KMS-11 (cell line): ENCODE results near the gene LEMD3.

ENCODE experiments used
- H2AFZ ChIP-seq: fragments of 200-600 bp; sonication (generic); 2 replicates; pipeline ENCODE4 v1.6.1; 2016; ENCODE audit warnings: antibody characterized with exemption, mixed run types, low read depth
- H3K27ac ChIP-seq: fragments of 200-600 bp; sonication (generic); 2 replicates; pipeline ENCODE4 v1.6.1; 2016; ENCODE audit warnings: mild to moderate bottlenecking, mixed run types
- H3K27me3 ChIP-seq: fragments of 200-600 bp; sonication (generic); 2 replicates; pipeline ENCODE4 v1.6.1; 2017; ENCODE audit warnings: mild to moderate bottlenecking, low read depth, mixed run types, moderate library complexity; ENCODE audit not compliant: insufficient read depth
- H3K36me3 ChIP-seq: fragments of 200-600 bp; sonication (generic); 2 replicates; pipeline ENCODE4 v1.6.1; 2017; ENCODE audit warnings: mild to moderate bottlenecking, mixed run types; ENCODE audit not compliant: insufficient read depth
- H3K4me1 ChIP-seq: fragments of 200-600 bp; sonication (generic); 2 replicates; pipeline ENCODE4 v1.6.1; 2016; ENCODE audit warnings: mild to moderate bottlenecking, low read depth, mixed run types; ENCODE audit not compliant: poor library complexity, severe bottlenecking
- H3K4me2 ChIP-seq: fragments of 200-600 bp; sonication (generic); 2 replicates; pipeline ENCODE4 v1.7.0; 2016; ENCODE audit warnings: mild to moderate bottlenecking, mixed run types
- H3K4me3 ChIP-seq: fragments of 200-600 bp; sonication (generic); IDR thresholded peaks from 2 replicates; pipeline ENCODE4 v1.6.1; 2017; ENCODE audit warnings: low read depth, low read length, mixed read lengths; ENCODE audit not compliant: insufficient read depth
- H3K79me2 ChIP-seq: fragments of 200-600 bp; sonication (generic); 2 replicates; pipeline ENCODE4 v1.6.1; 2016; ENCODE audit warnings: low read depth, mixed run types; ENCODE audit not compliant: insufficient read depth
- H3K9ac ChIP-seq: fragments of 200-600 bp; sonication (generic); 2 replicates; pipeline ENCODE4 v1.6.1; 2016; ENCODE audit warnings: mild to moderate bottlenecking, mixed run types
- H4K20me1 ChIP-seq: fragments of 200-600 bp; sonication (generic); 2 replicates; pipeline ENCODE4 v1.6.1; 2016; ENCODE audit warnings: mild to moderate bottlenecking, mixed run types; ENCODE audit not compliant: insufficient read depth
- TF ChIP-seq, protein P1 (sequence below): fragments of 200-600 bp; sonication (generic); conservative IDR thresholded peaks from 2 replicates; pipeline ENCODE4 v1.6.1; 2017; ENCODE audit warnings: low read depth, mild to moderate bottlenecking, antibody characterized with exemption, low read length, moderate library complexity, mixed read lengths

LEMD3 gene

DNA sequence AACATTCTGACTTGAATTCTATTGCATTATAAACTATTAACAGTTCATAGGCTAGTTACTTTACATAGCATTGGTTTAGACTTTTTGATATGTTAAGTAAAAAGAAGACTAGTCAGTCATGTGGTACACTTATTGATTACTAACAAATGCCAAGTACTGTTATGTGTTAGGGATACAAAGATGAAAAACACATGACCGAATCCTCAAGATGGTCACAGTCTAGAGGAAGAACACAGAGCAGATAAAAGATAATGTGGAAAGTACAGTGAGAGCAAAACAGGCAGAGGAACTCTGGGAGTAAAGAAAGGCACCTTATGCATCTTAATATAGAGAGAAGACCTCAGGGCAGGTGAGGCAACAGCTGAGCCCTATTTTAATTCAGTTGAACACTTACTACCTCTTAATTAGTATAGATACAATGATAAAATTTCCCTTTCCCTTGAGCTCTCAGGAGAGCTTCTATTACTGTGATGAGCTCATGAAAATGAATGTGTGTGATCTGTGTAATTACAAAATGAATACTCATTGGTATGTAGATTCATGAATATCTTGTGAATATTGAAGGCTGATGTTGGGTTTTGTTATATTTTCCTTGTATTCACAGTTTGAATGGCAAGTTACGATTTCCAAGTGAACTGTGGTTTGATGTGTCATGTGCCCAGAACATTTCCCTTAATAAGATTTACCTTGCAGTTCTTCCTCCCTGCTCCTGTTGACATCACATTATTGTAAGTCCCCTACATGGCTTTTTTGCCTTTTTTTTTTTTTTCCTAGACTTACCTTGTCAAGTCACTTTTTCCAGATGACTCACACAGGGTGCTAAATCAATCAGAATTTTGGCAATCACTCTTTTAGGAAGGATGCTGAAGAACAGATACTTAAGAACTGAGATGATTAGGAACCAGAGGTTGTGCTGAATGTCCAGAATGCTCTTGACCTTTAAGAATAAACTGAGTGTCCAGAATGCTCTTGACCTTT is 79.6 kb downstream of the LEMD3 start:
- Histone ChIP-seq H3K79me2 (no peaks in the 10 kb centered on the region), H2AFZ (no peak overlapping the region), H3K9ac (no peak overlapping the region), H3K4me1 (no peaks in the 10 kb centered on the region), H3K27me3 (no peaks in the 10 kb centered on the region), H3K4me2 (no peak overlapping the region), H4K20me1 (no peaks in the 10 kb centered on the region), H3K4me3 (no peak overlapping the region), H3K27ac (no peak overlapping the region), H3K36me3 (peaks cover 7% of the 10 kb centered on the region; the same call in 1 of the 2 replicates)
- TF ChIP-seq, protein P1, sequence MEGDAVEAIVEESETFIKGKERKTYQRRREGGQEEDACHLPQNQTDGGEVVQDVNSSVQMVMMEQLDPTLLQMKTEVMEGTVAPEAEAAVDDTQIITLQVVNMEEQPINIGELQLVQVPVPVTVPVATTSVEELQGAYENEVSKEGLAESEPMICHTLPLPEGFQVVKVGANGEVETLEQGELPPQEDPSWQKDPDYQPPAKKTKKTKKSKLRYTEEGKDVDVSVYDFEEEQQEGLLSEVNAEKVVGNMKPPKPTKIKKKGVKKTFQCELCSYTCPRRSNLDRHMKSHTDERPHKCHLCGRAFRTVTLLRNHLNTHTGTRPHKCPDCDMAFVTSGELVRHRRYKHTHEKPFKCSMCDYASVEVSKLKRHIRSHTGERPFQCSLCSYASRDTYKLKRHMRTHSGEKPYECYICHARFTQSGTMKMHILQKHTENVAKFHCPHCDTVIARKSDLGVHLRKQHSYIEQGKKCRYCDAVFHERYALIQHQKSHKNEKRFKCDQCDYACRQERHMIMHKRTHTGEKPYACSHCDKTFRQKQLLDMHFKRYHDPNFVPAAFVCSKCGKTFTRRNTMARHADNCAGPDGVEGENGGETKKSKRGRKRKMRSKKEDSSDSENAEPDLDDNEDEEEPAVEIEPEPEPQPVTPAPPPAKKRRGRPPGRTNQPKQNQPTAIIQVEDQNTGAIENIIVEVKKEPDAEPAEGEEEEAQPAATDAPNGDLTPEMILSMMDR = no peak

DNA sequence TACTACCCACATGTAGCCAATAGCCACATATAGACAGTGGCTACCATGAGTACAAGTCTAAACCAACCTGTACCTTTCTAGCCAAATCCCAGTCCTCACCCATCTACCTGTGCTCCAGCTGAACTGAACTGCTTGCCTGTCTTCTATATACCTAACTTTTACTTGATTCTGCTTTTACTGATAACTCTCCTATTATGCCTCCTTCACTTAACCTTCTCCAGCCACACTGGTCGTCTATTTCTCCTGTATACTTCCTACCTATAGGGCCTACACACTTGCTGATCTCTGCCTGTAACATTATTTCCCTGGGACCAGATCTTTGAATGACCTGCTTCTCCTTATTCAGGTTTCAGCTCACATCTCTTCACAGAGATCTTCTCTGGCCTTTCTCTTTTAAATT is 83.1 kb downstream of the LEMD3 start:
- no peaks in the 10 kb centered on the region for H3K79me2 ChIP-seq
- no peaks in the 10 kb centered on the region for H3K27me3 ChIP-seq
- TF ChIP-seq, protein P1 = no peak
- H3K9ac ChIP-seq = no peak overlapping the region
- H3K4me3 ChIP-seq = no peak overlapping the region
- no peak overlapping the region for H3K4me2 ChIP-seq
- H3K4me1 ChIP-seq = no peaks in the 10 kb centered on the region
- no peak overlapping the region for H2AFZ ChIP-seq
- H3K27ac ChIP-seq = no peak overlapping the region
- H3K36me3 ChIP-seq = 0 out of 2 replicates have a peak, but pooled peaks cover under 1% of the 10 kb centered on the region
- H4K20me1 ChIP-seq = no peaks in the 10 kb centered on the region

DNA sequence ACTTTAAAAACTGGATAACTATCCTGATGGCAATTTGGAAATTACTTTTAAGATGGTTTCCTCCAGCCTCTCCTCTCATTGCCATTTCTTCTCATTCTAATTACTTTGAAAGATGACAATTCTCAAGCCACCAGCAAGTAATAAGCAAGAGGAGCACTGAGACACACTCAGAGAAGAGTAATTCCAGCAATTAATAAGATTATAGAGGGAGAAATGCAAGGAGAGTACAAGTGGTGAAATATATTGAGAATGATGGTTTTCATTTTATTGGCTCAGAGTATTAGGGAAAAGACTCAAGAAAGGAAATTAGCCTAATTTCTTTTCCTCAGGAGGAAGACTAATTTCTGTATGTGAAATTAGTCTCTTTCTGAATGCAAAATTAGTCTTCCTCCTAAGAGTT is 88.6 kb downstream of the LEMD3 start:
- TF ChIP-seq, protein P1 = no peak
- Histone ChIP-seq H3K36me3 (no peaks in the 10 kb centered on the region), H3K4me1 (no peaks in the 10 kb centered on the region), H2AFZ (no peak overlapping the region), H3K27me3 (no peaks in the 10 kb centered on the region), H4K20me1 (no peaks in the 10 kb centered on the region), H3K27ac (no peak overlapping the region), H3K4me3 (no peak overlapping the region), H3K79me2 (no peaks in the 10 kb centered on the region), H3K4me2 (no peak overlapping the region), H3K9ac (no peak overlapping the region)

DNA sequence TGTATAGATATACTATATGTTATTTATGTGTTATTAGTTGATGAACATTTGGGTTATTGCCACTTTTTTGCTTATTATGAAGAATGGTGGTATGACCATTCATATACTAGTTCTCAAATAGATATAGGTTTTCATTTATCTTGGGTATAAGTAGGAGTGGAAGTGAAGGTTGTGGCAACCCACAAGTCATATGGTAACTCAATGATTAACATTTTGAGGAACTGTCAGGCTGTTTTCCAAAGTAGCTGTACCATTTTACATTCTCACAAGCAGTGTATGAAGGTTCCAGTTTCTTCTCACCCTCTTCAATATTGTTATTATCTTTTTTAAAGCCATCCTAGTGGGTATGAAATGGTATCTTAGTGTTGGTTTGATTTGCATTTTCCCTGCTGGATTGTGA is 90.1 kb downstream of the LEMD3 start:
- Histone ChIP-seq H3K4me1 (no peaks in the 10 kb centered on the region), H3K4me2 (no peak overlapping the region), H3K9ac (no peak overlapping the region), H3K36me3 (no peaks in the 10 kb centered on the region), H3K27ac (no peak overlapping the region), H3K4me3 (no peak overlapping the region), H4K20me1 (no peaks in the 10 kb centered on the region), H2AFZ (no peak overlapping the region), H3K27me3 (no peaks in the 10 kb centered on the region), H3K79me2 (no peaks in the 10 kb centered on the region)
- TF ChIP-seq, protein P1 = no peak
